MM.1S (cell line): ENCODE data around the gene POLN.
"Not testable (repeated sequence)": the region's sequence is repeated elsewhere in the genome, so short reads cannot be mapped to it uniquely, and the experiment has no call there.

ENCODE experiments used
- DNase-seq: peaks from one replicate; pipeline ENCODE4 v3.0.0-alpha.2; 2015
- H2AFZ ChIP-seq: fragments of 300-600 bp; sonication (generic); 2 replicates; pipeline ENCODE4 v1.6.0; 2016; ENCODE audit warnings: antibody characterized with exemption, low read length
- H3F3A ChIP-seq: fragments of 300-600 bp; sonication (generic); 2 replicates; pipeline ENCODE4 v1.6.1; 2016; ENCODE audit warnings: mild to moderate bottlenecking, antibody characterized with exemption, low read length, moderate library complexity, mixed read lengths; ENCODE audit not compliant: insufficient read depth
- H3K27ac ChIP-seq: fragments of 300-600 bp; sonication (generic); 2 replicates; pipeline ENCODE4 v1.5.1; 2016; ENCODE audit warnings: mild to moderate bottlenecking, low read length
- H3K27me3 ChIP-seq: fragments of 300-600 bp; sonication (generic); replicated peaks from 2 replicates; pipeline ENCODE4 v1.6.0; 2016; ENCODE audit warnings: low read length; ENCODE audit not compliant: insufficient read depth
- H3K36me3 ChIP-seq: fragments of 300-600 bp; sonication (generic); replicated peaks from 2 replicates; pipeline ENCODE4 v1.6.1; 2016; ENCODE audit warnings: mild to moderate bottlenecking, low read length, mixed read lengths; ENCODE audit not compliant: insufficient read depth
- H3K4me1 ChIP-seq: fragments of 300-600 bp; sonication (generic); 2 replicates; pipeline ENCODE4 v1.6.1; 2016; ENCODE audit warnings: low read length, mixed read lengths
- H3K4me2 ChIP-seq: fragments of 300-600 bp; sonication (generic); 2 replicates; pipeline ENCODE4 v1.6.0; 2016; ENCODE audit warnings: low read depth, low read length
- H3K4me3 ChIP-seq: fragments of 300-600 bp; sonication (generic); 2 replicates; pipeline ENCODE4 v1.5.1; 2016; ENCODE audit warnings: low read length, mixed read lengths
- H3K79me2 ChIP-seq: fragments of 300-600 bp; sonication (generic); 2 replicates; pipeline ENCODE4 v1.6.1; 2016; ENCODE audit warnings: mixed run types, low read length, mixed read lengths
- H3K9ac ChIP-seq: fragments of 300-600 bp; sonication (generic); 2 replicates; pipeline ENCODE4 v1.6.1; 2016; ENCODE audit warnings: low read length, mixed read lengths
- H3K9me2 ChIP-seq: fragments of 300-600 bp; sonication (generic); replicated peaks from 2 replicates; pipeline ENCODE4 v1.6.1; 2016; ENCODE audit warnings: mild to moderate bottlenecking, low read length, mixed read lengths; ENCODE audit not compliant: insufficient read depth
- H3K9me3 ChIP-seq: fragments of 300-600 bp; sonication (generic); replicated peaks from 2 replicates; pipeline ENCODE4 v1.6.1; 2016; ENCODE audit warnings: mild to moderate bottlenecking, low read length, mixed read lengths; ENCODE audit not compliant: insufficient read depth
- H4K20me1 ChIP-seq: fragments of 300-600 bp; sonication (generic); 2 replicates; pipeline ENCODE4 v1.6.1; 2016; ENCODE audit warnings: mild to moderate bottlenecking, low read length, moderate library complexity, mixed read lengths; ENCODE audit not compliant: insufficient read depth
- CTCF ChIP-seq: fragments of 300-600 bp; sonication (generic); IDR thresholded peaks from 2 replicates; pipeline ENCODE4 v1.5.1; 2016; ENCODE audit warnings: antibody characterized with exemption, low read length, mixed read lengths
- EZH2 ChIP-seq: fragments of 300-600 bp; sonication (generic); optimal IDR thresholded peaks from 2 replicates; pipeline ENCODE3; 2017; ENCODE audit warnings: low read depth, mild to moderate bottlenecking, antibody characterized with exemption, low read length, mixed read lengths
- EZH2phosphoT487 ChIP-seq: fragments of 300-600 bp; sonication (generic); IDR thresholded peaks from 2 replicates; pipeline ENCODE4 v1.6.1; 2018; ENCODE audit warnings: antibody characterized with exemption, low read length

The POLN gene

GRCh38 chr4:2222838-2223237 lies 19.1 kb downstream of the POLN start:
- Histone ChIP-seq H3K4me3 (no peak overlapping the region), H2AFZ (no peak overlapping the region)

GRCh38 chr4:2221378-2221777 lies 20.5 kb downstream of the POLN start:
- H3K9me2 ChIP-seq, H3K27me3 ChIP-seq, H3K79me2 ChIP-seq, DNase-seq, H3K4me3 ChIP-seq, H3K4me1 ChIP-seq, H3K4me2 ChIP-seq, H3K9ac ChIP-seq, H3K9me3 ChIP-seq, H4K20me1 ChIP-seq, H3F3A ChIP-seq, H3K36me3 ChIP-seq, H3K27ac ChIP-seq, H2AFZ ChIP-seq: not testable (repeated sequence)

More at GRCh38 chr4:2222838-2223237, 19.1 kb downstream of the POLN start:
- TF ChIP-seq CTCF: no peak
- TF ChIP-seq EZH2: no peak
- TF ChIP-seq EZH2phosphoT487: no peak
- Histone ChIP-seq H3K9me2 (no peaks in the 10 kb centered on the region), H3F3A (peaks cover 2% of the 10 kb centered on the region; the same call in 1 of the 2 replicates), H3K4me1 (no peaks in the 10 kb centered on the region), H3K9me3 (no peaks in the 10 kb centered on the region), H3K27ac (no peak overlapping the region), H3K4me2 (no peak overlapping the region), H3K79me2 (no peaks in the 10 kb centered on the region), H4K20me1 (no peaks in the 10 kb centered on the region; the same call in 1 of the 2 replicates), H3K9ac (no peak overlapping the region), H3K36me3 (no peaks in the 10 kb centered on the region), H3K27me3 (no peaks in the 10 kb centered on the region)
- DNase-seq: no peak

GRCh38 chr4:2220016-2220630 lies 21.8 kb downstream of the POLN start:
- H3K4me2 ChIP-seq: no peak overlapping the region
- peak; percentile 75 for DNase-seq

More at GRCh38 chr4:2220016-2220630, 21.8 kb downstream of the POLN start:
- Histone ChIP-seq H3K9ac (no peak overlapping the region), H4K20me1 (no peaks in the 10 kb centered on the region), H3K36me3 (no peaks in the 10 kb centered on the region), H2AFZ (no peak overlapping the region), H3K4me3 (no peak overlapping the region), H3K27me3 (no peaks in the 10 kb centered on the region), H3K27ac (no peak overlapping the region), H3K79me2 (no peaks in the 10 kb centered on the region), H3K9me3 (no peaks in the 10 kb centered on the region), H3F3A (no peaks in the 10 kb centered on the region), H3K4me1 (no peaks in the 10 kb centered on the region), H3K9me2 (no peaks in the 10 kb centered on the region)
- TF ChIP-seq EZH2phosphoT487: no peak
- no peak for TF ChIP-seq EZH2
- peak; percentile 86 for TF ChIP-seq CTCF
